Uterus (tissue), 4 donors: ENCODE results near the gene MYH10. TPM values are rescaled to one million over a fixed set of nuclear protein-coding genes. Genes with fewer than 3 reads are reported as not detected.

Source experiments
- DNase-seq, 2 donors: peaks; one replicate each; pipeline ENCODE4 v3.0.0-alpha.2; 2019 to 2020
- H3K27ac ChIP-seq, 2 donors: fragments of 200-600 bp; sonication (generic); 1 replicate in 1 of 2; 2 replicates in 1 of 2; pipeline ENCODE4 v1.5.1; 2016 to 2018
- H3K27me3 ChIP-seq, 2 donors: fragments of 200-600 bp; sonication (generic); one replicate each; pipeline ENCODE4 v1.5.1; 2018 to 2019; ENCODE audit warnings: control low read depth in 1 of 2
- H3K36me3 ChIP-seq, 2 donors: fragments of 200-600 bp; sonication (generic); one replicate each; pipeline ENCODE4 v1.5.1; 2019; ENCODE audit warnings: control low read depth in 1 of 2
- H3K4me1 ChIP-seq, 2 donors: fragments of 200-600 bp; sonication (generic); one replicate each; pipeline ENCODE4 v1.5.1; 2018 to 2019; ENCODE audit warnings: control low read depth in 1 of 2
- H3K4me3 ChIP-seq, 2 donors: fragments of 200-600 bp; sonication (generic); 1 replicate in 1 of 2; 2 replicates in 1 of 2; pipeline ENCODE4 v1.5.1; 2018 to 2019; ENCODE audit warnings: mild to moderate bottlenecking in 1 of 2
- H3K9me3 ChIP-seq, 2 donors: fragments of 200-600 bp; sonication (generic); one replicate each; pipeline ENCODE4 v1.5.1; 2019; ENCODE audit warnings: control low read depth in 1 of 2
- CTCF ChIP-seq, 4 experiments: fragments of 200-600 bp in 2 of 4; fragments of 450-650 bp in 2 of 4; sonication (generic) in 2 of 4; IDR thresholded peaks; one replicate each; pipeline ENCODE4 v1.5.1; 2016 to 2019; ENCODE audit warnings: antibody characterized with exemption in 4 of 4, mild to moderate bottlenecking in 2 of 4, moderate library complexity in 1 of 4
- POLR2A ChIP-seq, 2 donors: fragments of 450-650 bp; IDR thresholded peaks; one replicate each; pipeline ENCODE4 v1.6.1; 2016; ENCODE audit warnings: antibody characterized with exemption in 2 of 2, mild to moderate bottlenecking in 1 of 2, moderate library complexity in 1 of 2
- intact Hi-C: fragments of 100-400 bp; cut with DNase I; formaldehyde crosslinking; loops from one replicate; pipeline ENCODE4 v1.15.1; 2023; ENCODE audit warnings: low total_unique reads
- total RNA-seq, 4 donors: library from RNA; depleted of rRNA in 3 of 4; stranded (reverse); fragments of >200 nt in 3 of 4; gene quantifications; one replicate each; pipeline versions ENCODE4 v1.1.0 to v1.2.4, GENCODE V29; 2014 to 2023
- donor health status: DM: yes; HTN: yes; CAD: no.

MYH10 gene
- total RNA-seq, 4 donors from 2014 or later, result 39.1 to 229 (median 65.0) TPM

- intact Hi-C loops, result no loop called here
- Histone ChIP-seq H3K36me3 (no peaks in the 10 kb centered on the region), H3K4me3 (no peak overlapping the region), H3K9me3 (no peaks in the 10 kb centered on the region), H3K27me3 (no peaks in the 10 kb centered on the region), H3K27ac (no peak overlapping the region), H3K4me1 (no peaks in the 10 kb centered on the region)
- DNase-seq, result no peak
- no peak for TF ChIP-seq CTCF (IDR thresholded peaks at IDR 0.05)
- TF ChIP-seq POLR2A (IDR thresholded peaks at IDR 0.05), result no peak
These were observed 43.8 kb downstream of the MYH10 start for GRCh38 chr17:8586766-8587165.

GRCh38 chr17:8585911-8586310 lies 44.6 kb downstream of the MYH10 start:
- H3K4me1 ChIP-seq, result no peaks in the 10 kb centered on the region

GRCh38 chr17:8583954-8584353 lies 46.6 kb downstream of the MYH10 start:
- no peaks in the 10 kb centered on the region for H3K9me3 ChIP-seq
- no peak overlapping the region for H3K27ac ChIP-seq
- H3K36me3 ChIP-seq, result no peaks in the 10 kb centered on the region
- intact Hi-C loops, result no loop called here
- no peaks in the 10 kb centered on the region for H3K4me1 ChIP-seq
- no peak for DNase-seq
- H3K4me3 ChIP-seq, result no peak overlapping the region
- no peaks in the 10 kb centered on the region for H3K27me3 ChIP-seq
- TF ChIP-seq CTCF (IDR thresholded peaks at IDR 0.05), result no peak
- TF ChIP-seq POLR2A (IDR thresholded peaks at IDR 0.05), result no peak

More at GRCh38 chr17:8585911-8586310, 44.6 kb downstream of the MYH10 start:
- Histone ChIP-seq H3K27me3 (no peaks in the 10 kb centered on the region), H3K9me3 (no peaks in the 10 kb centered on the region), H3K4me3 (no peak overlapping the region), H3K36me3 (no peaks in the 10 kb centered on the region), H3K27ac (no peak overlapping the region)
- intact Hi-C loops, result no loop called here
- no peak for DNase-seq
- TF ChIP-seq CTCF (IDR thresholded peaks at IDR 0.05), result no peak
- TF ChIP-seq POLR2A (IDR thresholded peaks at IDR 0.05), result no peak

- no peak for DNase-seq
- TF ChIP-seq CTCF (IDR thresholded peaks at IDR 0.05) (no peak), POLR2A (IDR thresholded peaks at IDR 0.05) (no peak)
- Histone ChIP-seq H3K36me3 (no peaks in the 10 kb centered on the region), H3K27ac (no peak overlapping the region), H3K27me3 (no peaks in the 10 kb centered on the region), H3K4me1 (no peaks in the 10 kb centered on the region), H3K9me3 (no peaks in the 10 kb centered on the region), H3K4me3 (no peak overlapping the region)
- intact Hi-C loops, result no loop called here
These were observed 49.4 kb downstream of the MYH10 start for GRCh38 chr17:8580952-8581658.

GRCh38 chr17:8577868-8578267 lies 52.7 kb downstream of the MYH10 start:
- Histone ChIP-seq H3K36me3 (no peaks in the 10 kb centered on the region), H3K27me3 (no peaks in the 10 kb centered on the region), H3K9me3 (no peaks in the 10 kb centered on the region), H3K4me1 (no peaks in the 10 kb centered on the region), H3K4me3 (no peak overlapping the region), H3K27ac (no peak overlapping the region)
- no peak for DNase-seq
- TF ChIP-seq CTCF (IDR thresholded peaks at IDR 0.05), result no peak
- no peak for TF ChIP-seq POLR2A (IDR thresholded peaks at IDR 0.05)
- intact Hi-C loops, result loop anchor here (10.0 kb wide), 1 partner anchor 167 kb away; the partner anchor contains the start of gene CCDC42
